ENCODE measurements around the gene ALOX5AP.
A peak's percentile ranks its signal among the peaks of the same experiment; 100 is the strongest.

ALOX5AP gene

GRCh38 chr13:30753030-30753616, 17.8 kb downstream of the ALOX5AP start:
- ATAC-seq: no peak
- Mint-ChIP-seq H3K4me1 (peaks cover 27% of the 10 kb centered on the region), H3K9me3 (no peaks in the 10 kb centered on the region), H3K27me3 (no peaks in the 10 kb centered on the region), H3K27ac (no peak overlapping the region), H3K4me3 (no peak overlapping the region), H3K36me3 (ENCODE audit: low read depth) (peaks cover 17% of the 10 kb centered on the region)
- no peak for DNase-seq

GRCh38 chr13:30755678-30756077, 20.3 kb downstream of the ALOX5AP start:
- Mint-ChIP-seq H3K27ac (no peak overlapping the region), H3K4me1 (peaks cover 16% of the 10 kb centered on the region), H3K4me3 (no peak overlapping the region), H3K9me3 (no peaks in the 10 kb centered on the region), H3K27me3 (no peaks in the 10 kb centered on the region), H3K36me3 (ENCODE audit: low read depth) (peaks cover 11% of the 10 kb centered on the region)
- ATAC-seq (no peak), DNase-seq (no peak)

- no peak overlapping the region for H3K4me3 Mint-ChIP-seq
- no peak overlapping the region for H3K27ac Mint-ChIP-seq
- H3K9me3 Mint-ChIP-seq: no peaks in the 10 kb centered on the region
- DNase-seq (no peak), ATAC-seq (no peak)
- no peaks in the 10 kb centered on the region for H3K27me3 Mint-ChIP-seq
- H3K36me3 Mint-ChIP-seq (ENCODE audit: low read depth): peaks cover 4% of the 10 kb centered on the region
- peaks cover 5% of the 10 kb centered on the region for H3K4me1 Mint-ChIP-seq
Measured at GRCh38 chr13:30757026-30757742, 21.8 kb downstream of the ALOX5AP start.

GRCh38 chr13:30759748-30760147, 24.4 kb downstream of the ALOX5AP start:
- H3K4me1 Mint-ChIP-seq: no peaks in the 10 kb centered on the region
- no peak overlapping the region for H3K27ac Mint-ChIP-seq
- H3K36me3 Mint-ChIP-seq (ENCODE audit: low read depth): peaks cover 9% of the 10 kb centered on the region
- H3K4me3 Mint-ChIP-seq: no peak overlapping the region
- no peak for ATAC-seq
- no peaks in the 10 kb centered on the region for H3K9me3 Mint-ChIP-seq
- no peaks in the 10 kb centered on the region for H3K27me3 Mint-ChIP-seq
- DNase-seq: no peak

DNA sequence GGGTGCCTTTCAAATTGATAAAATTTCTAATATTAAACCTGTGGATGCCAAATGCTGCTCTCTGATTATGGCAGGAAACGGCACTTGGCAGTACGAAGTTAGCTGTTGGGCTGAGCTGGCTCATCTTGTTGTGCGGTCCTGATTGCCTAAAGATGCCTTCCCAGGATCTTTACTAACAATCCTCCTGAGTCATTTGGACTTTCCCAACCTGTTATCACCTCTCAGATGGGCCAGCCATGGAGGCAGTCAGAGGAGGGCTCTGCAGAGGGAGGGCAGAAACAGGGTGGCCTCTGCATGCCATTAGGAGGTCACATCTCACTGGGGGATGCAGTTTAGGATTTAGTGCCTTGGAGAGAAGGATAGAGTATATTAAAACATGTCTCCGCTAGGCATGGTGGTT, 27.3 kb downstream of the ALOX5AP start:
- Mint-ChIP-seq H3K4me3 (no peak overlapping the region), H3K27ac (no peak overlapping the region), H3K4me1 (peaks cover 14% of the 10 kb centered on the region), H3K36me3 (ENCODE audit: low read depth) (peaks cover 10% of the 10 kb centered on the region), H3K27me3 (no peaks in the 10 kb centered on the region), H3K9me3 (no peaks in the 10 kb centered on the region)
- ATAC-seq (no peak), DNase-seq (no peak)

- Mint-ChIP-seq H3K9me3 (no peaks in the 10 kb centered on the region), H3K4me3 (no peak overlapping the region), H3K36me3 (ENCODE audit: low read depth) (peaks cover 7% of the 10 kb centered on the region), H3K27ac (no peak overlapping the region), H3K27me3 (no peaks in the 10 kb centered on the region), H3K4me1 (peaks cover 16% of the 10 kb centered on the region)
- ATAC-seq: no peak
- no peak for DNase-seq
Measured at GRCh38 chr13:30763786-30764413, 28.6 kb downstream of the ALOX5AP start.

DNA sequence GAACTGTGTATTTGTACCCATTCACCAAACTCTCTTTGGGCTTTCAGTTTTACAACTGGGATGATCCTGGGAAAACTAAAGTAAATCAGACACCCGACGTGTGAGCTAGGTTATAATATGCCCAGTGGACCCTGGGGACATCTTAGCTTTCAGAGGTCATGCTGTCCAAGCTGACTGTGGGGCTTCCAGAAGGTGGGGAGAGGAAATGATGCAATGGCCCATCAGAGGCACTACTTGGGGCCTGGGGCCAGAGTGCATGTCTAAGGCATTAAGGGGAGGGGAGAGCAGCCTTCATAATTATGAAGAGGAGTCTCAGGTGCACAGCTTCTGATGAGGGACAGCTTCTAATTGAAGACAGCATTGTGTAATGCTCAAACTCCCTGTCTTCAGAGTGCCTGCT, 30.9 kb downstream of the ALOX5AP start:
- Mint-ChIP-seq H3K9me3 (no peaks in the 10 kb centered on the region), H3K4me1 (peaks cover 16% of the 10 kb centered on the region), H3K27me3 (no peaks in the 10 kb centered on the region), H3K27ac (peak overlapping the region; percentile 63), H3K36me3 (ENCODE audit: low read depth) (peaks cover 7% of the 10 kb centered on the region), H3K4me3 (no peak overlapping the region)
- no peak for DNase-seq
- ATAC-seq: no peak

GRCh38 chr13:30770929-30771328, 35.6 kb downstream of the ALOX5AP start:
- H3K27me3 Mint-ChIP-seq: no peaks in the 10 kb centered on the region
- peaks cover 6% of the 10 kb centered on the region for H3K9me3 Mint-ChIP-seq
- H3K4me3 Mint-ChIP-seq: no peak overlapping the region
- no peak overlapping the region for H3K27ac Mint-ChIP-seq
- H3K4me1 Mint-ChIP-seq: peaks cover 37% of the 10 kb centered on the region
- no peaks in the 10 kb centered on the region for H3K36me3 Mint-ChIP-seq (ENCODE audit: low read depth)
- ATAC-seq: no peak
- DNase-seq: no peak

DNA sequence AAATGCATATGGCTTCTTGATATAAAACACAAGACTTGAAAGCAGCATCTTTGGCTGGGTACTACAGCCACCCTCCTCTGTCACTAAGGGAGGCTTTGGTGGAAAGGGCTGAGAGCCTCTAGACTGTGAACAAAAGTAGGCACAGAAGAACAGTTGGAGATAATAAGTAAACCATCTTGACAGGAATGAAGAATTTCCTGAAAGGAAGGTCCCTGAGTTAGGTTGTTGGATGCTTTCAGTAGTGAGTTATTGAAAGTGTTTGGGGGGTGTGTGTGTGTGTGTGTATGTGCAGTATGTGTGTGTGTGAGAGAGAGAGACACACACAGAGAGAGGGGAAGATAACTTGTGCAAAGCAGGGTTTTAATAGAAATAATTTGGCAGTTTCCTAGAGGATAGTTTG, 38.2 kb downstream of the ALOX5AP start:
- H3K9me3 Mint-ChIP-seq: peaks cover 6% of the 10 kb centered on the region
- ATAC-seq: no peak
- H3K4me3 Mint-ChIP-seq: no peak overlapping the region

GRCh38 chr13:30774214-30774730, 38.9 kb downstream of the ALOX5AP start:
- H3K9me3 Mint-ChIP-seq: peaks cover 6% of the 10 kb centered on the region
- H3K27me3 Mint-ChIP-seq: no peaks in the 10 kb centered on the region
- no peaks in the 10 kb centered on the region for H3K36me3 Mint-ChIP-seq (ENCODE audit: low read depth)
- no peak for DNase-seq
- peak overlapping the region; percentile 5 for H3K4me3 Mint-ChIP-seq
- peak overlapping the region; percentile 43 for H3K27ac Mint-ChIP-seq
- peaks cover 21% of the 10 kb centered on the region for H3K4me1 Mint-ChIP-seq
- peak; percentile 81 for ATAC-seq

More for the DNA sequence above, 38.2 kb downstream of the ALOX5AP start:
- H3K27ac Mint-ChIP-seq: peak overlapping the region; percentile 43
- no peak for DNase-seq
- no peaks in the 10 kb centered on the region for H3K27me3 Mint-ChIP-seq
- H3K36me3 Mint-ChIP-seq (ENCODE audit: low read depth): no peaks in the 10 kb centered on the region
- H3K4me1 Mint-ChIP-seq: peaks cover 21% of the 10 kb centered on the region

- H3K4me3 Mint-ChIP-seq: no peak overlapping the region
- peaks cover 11% of the 10 kb centered on the region for H3K9me3 Mint-ChIP-seq
- DNase-seq (no peak), ATAC-seq (no peak)
- no peaks in the 10 kb centered on the region for H3K36me3 Mint-ChIP-seq (ENCODE audit: low read depth)
- no peaks in the 10 kb centered on the region for H3K27me3 Mint-ChIP-seq
- H3K27ac Mint-ChIP-seq: no peak overlapping the region
- peaks cover 21% of the 10 kb centered on the region for H3K4me1 Mint-ChIP-seq
Measured at GRCh38 chr13:30776661-30777060, 41.3 kb downstream of the ALOX5AP start.

DNA sequence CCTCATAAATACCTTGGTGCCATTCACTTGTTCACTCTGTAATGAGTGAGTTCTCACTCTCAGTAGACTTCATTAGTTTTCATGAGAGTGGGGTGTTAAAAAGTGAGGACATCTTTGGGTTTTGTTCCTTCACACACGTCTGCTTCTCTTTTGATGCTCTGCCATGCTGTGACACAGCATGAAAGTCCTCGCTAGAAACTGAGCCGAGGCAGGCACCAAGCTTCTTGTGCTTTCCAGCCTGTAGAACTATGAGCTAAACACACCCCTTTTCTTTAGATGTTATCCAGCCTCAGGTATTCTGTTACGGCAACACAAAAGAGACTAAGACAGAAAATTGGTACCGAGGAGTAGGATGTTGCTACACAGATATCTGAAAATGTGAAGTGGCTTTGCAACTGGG, 43.7 kb downstream of the ALOX5AP start:
- no peak overlapping the region for H3K27ac Mint-ChIP-seq
- H3K9me3 Mint-ChIP-seq: peaks cover 8% of the 10 kb centered on the region
- ATAC-seq: no peak
- no peak for DNase-seq
- no peak overlapping the region for H3K4me3 Mint-ChIP-seq
- H3K27me3 Mint-ChIP-seq: no peaks in the 10 kb centered on the region
- H3K36me3 Mint-ChIP-seq (ENCODE audit: low read depth): peaks cover 2% of the 10 kb centered on the region
- peaks cover 11% of the 10 kb centered on the region for H3K4me1 Mint-ChIP-seq

GRCh38 chr13:30779608-30780007, 44.3 kb downstream of the ALOX5AP start:
- DNase-seq (no peak), ATAC-seq (no peak)
- peaks cover 2% of the 10 kb centered on the region for H3K36me3 Mint-ChIP-seq (ENCODE audit: low read depth)
- H3K27ac Mint-ChIP-seq: no peak overlapping the region
- peaks cover 8% of the 10 kb centered on the region for H3K9me3 Mint-ChIP-seq
- no peaks in the 10 kb centered on the region for H3K27me3 Mint-ChIP-seq
- H3K4me3 Mint-ChIP-seq: no peak overlapping the region
- peaks cover 7% of the 10 kb centered on the region for H3K4me1 Mint-ChIP-seq

- Mint-ChIP-seq H3K27ac (no peak overlapping the region), H3K27me3 (no peaks in the 10 kb centered on the region), H3K4me3 (no peak overlapping the region), H3K9me3 (peaks cover 8% of the 10 kb centered on the region), H3K36me3 (ENCODE audit: low read depth) (peaks cover 2% of the 10 kb centered on the region), H3K4me1 (peaks cover under 1% of the 10 kb centered on the region)
- no peak for ATAC-seq
- no peak for DNase-seq
Measured at GRCh38 chr13:30780338-30780981, 45.1 kb downstream of the ALOX5AP start.

Data from activated naive CD8-positive, alpha-beta T cell treated with anti-CD3 and anti-CD28 coated beads, Interleukin-2, amount 50 U/mL, for 24 hours (primary cell).